ENCODE measurements around the gene IPO13.

IPO13 gene

GRCh38 chr1:43991476-43992231, 44.9 kb downstream of the IPO13 start, which contains the start of gene CCDC24:
Gene CCDC24, plus strand, starts transcription at chr1:43991599. Its CDS starts 280 bp downstream, at chr1:43991879.
- DNase-seq, result peak; percentile 80

- no peak for DNase-seq
Observed at GRCh38 chr1:43992232-43992995, 45.7 kb downstream of the IPO13 start.

GRCh38 chr1:43993206-43993914, 46.6 kb downstream of the IPO13 start:
- DNase-seq, result no peak

GRCh38 chr1:43994071-43994470, 47.3 kb downstream of the IPO13 start:
- DNase-seq, result no peak

GRCh38 chr1:43994794-43995790, 48.3 kb downstream of the IPO13 start:
- no peak for DNase-seq

- DNase-seq, result no peak
Observed at GRCh38 chr1:43995984-43996732, 49.4 kb downstream of the IPO13 start.

GRCh38 chr1:43996733-43997115, 50.0 kb downstream of the IPO13 start:
- no peak for DNase-seq

- no peak for DNase-seq
Observed at GRCh38 chr1:43997295-43997999, 50.7 kb downstream of the IPO13 start.

- no peak for DNase-seq
Observed at GRCh38 chr1:43998000-43998378, 51.2 kb downstream of the IPO13 start.

- no peak for DNase-seq
Observed at GRCh38 chr1:43999455-43999854, 52.7 kb downstream of the IPO13 start.

GRCh38 chr1:44000122-44000665, 53.4 kb downstream of the IPO13 start:
- no peak for DNase-seq

GRCh38 chr1:44002165-44002564, 55.4 kb downstream of the IPO13 start:
- no peak for DNase-seq

- no peak for DNase-seq
Observed at GRCh38 chr1:44002606-44003157, 55.9 kb downstream of the IPO13 start.

GRCh38 chr1:44008259-44008658, 61.5 kb downstream of the IPO13 start:
- no peak for DNase-seq

GRCh38 chr1:44010935-44011471, 64.3 kb downstream of the IPO13 start:
- no peak for DNase-seq

GRCh38 chr1:44012404-44012803, 65.7 kb downstream of the IPO13 start:
- no peak for DNase-seq

GRCh38 chr1:44012941-44013609, 66.3 kb downstream of the IPO13 start:
- no peak for DNase-seq

- no peak for DNase-seq
Observed at GRCh38 chr1:44013949-44014348, 67.2 kb downstream of the IPO13 start.

- no peak for DNase-seq
Observed at GRCh38 chr1:44014365-44015104, 67.8 kb downstream of the IPO13 start.
